ENCODE measurements around the gene DTNB. TPM values are rescaled to one million over a fixed set of nuclear protein-coding genes. Genes with fewer than 3 reads are reported as not detected.
"Not testable (repeated sequence)": the region's sequence is repeated elsewhere in the genome, so short reads cannot be mapped to it uniquely, and the experiment has no call there.

The DTNB gene
- total RNA-seq, 1 donor from 2014 or later, result 12.0 TPM

GRCh38 chr2:25541378-25541777, 132.0 kb downstream of the DTNB start:
- H3K27ac Mint-ChIP-seq (ENCODE audit: unreplicated experiment), result no peak overlapping the region

GRCh38 chr2:25539136-25539535, 134.2 kb downstream of the DTNB start:
- H3K9me3 Mint-ChIP-seq (ENCODE audit: unreplicated experiment), result no peaks in the 10 kb centered on the region
- no peak overlapping the region for H3K4me3 Mint-ChIP-seq (ENCODE audit: unreplicated experiment)
- peaks cover 6% of the 10 kb centered on the region for H3K36me3 Mint-ChIP-seq (ENCODE audit: low read depth, unreplicated experiment)
- H3K27me3 Mint-ChIP-seq (ENCODE audit: unreplicated experiment), result no peaks in the 10 kb centered on the region
- TF ChIP-seq CTCF (IDR thresholded peaks at IDR 0.05; ENCODE audit: unreplicated experiment), result no peak
- no peak overlapping the region for H3K27ac Mint-ChIP-seq (ENCODE audit: unreplicated experiment)
- no peak for DNase-seq (ENCODE audit: low spot score)
- peaks cover 3% of the 10 kb centered on the region for H3K4me1 Mint-ChIP-seq (ENCODE audit: unreplicated experiment)

More at GRCh38 chr2:25541378-25541777, 132.0 kb downstream of the DTNB start:
- H3K4me3 Mint-ChIP-seq (ENCODE audit: unreplicated experiment), result no peak overlapping the region
- H3K27me3 Mint-ChIP-seq (ENCODE audit: unreplicated experiment), result no peaks in the 10 kb centered on the region
- no peaks in the 10 kb centered on the region for H3K9me3 Mint-ChIP-seq (ENCODE audit: unreplicated experiment)
- TF ChIP-seq CTCF (IDR thresholded peaks at IDR 0.05; ENCODE audit: unreplicated experiment), result no peak
- peaks cover 3% of the 10 kb centered on the region for H3K4me1 Mint-ChIP-seq (ENCODE audit: unreplicated experiment)
- peaks cover 4% of the 10 kb centered on the region for H3K36me3 Mint-ChIP-seq (ENCODE audit: low read depth, unreplicated experiment)
- DNase-seq (ENCODE audit: low spot score), result no peak

GRCh38 chr2:25537526-25537925, 135.9 kb downstream of the DTNB start:
- Mint-ChIP-seq H3K27me3 (ENCODE audit: unreplicated experiment) (no peaks in the 10 kb centered on the region), H3K27ac (ENCODE audit: unreplicated experiment) (no peak overlapping the region), H3K4me3 (ENCODE audit: unreplicated experiment) (no peak overlapping the region), H3K9me3 (ENCODE audit: unreplicated experiment) (no peaks in the 10 kb centered on the region), H3K36me3 (ENCODE audit: low read depth, unreplicated experiment) (peaks cover 7% of the 10 kb centered on the region), H3K4me1 (ENCODE audit: unreplicated experiment) (peaks cover 3% of the 10 kb centered on the region)
- no peak for TF ChIP-seq CTCF (IDR thresholded peaks at IDR 0.05; ENCODE audit: unreplicated experiment)
- DNase-seq (ENCODE audit: low spot score), result no peak

GRCh38 chr2:25535411-25536289, 137.7 kb downstream of the DTNB start:
- not testable (repeated sequence) for H3K27ac Mint-ChIP-seq (ENCODE audit: unreplicated experiment); H3K36me3 Mint-ChIP-seq (ENCODE audit: low read depth, unreplicated experiment); DNase-seq (ENCODE audit: low spot score); H3K4me3 Mint-ChIP-seq (ENCODE audit: unreplicated experiment); H3K4me1 Mint-ChIP-seq (ENCODE audit: unreplicated experiment); H3K9me3 Mint-ChIP-seq (ENCODE audit: unreplicated experiment); H3K27me3 Mint-ChIP-seq (ENCODE audit: unreplicated experiment)

- not testable (repeated sequence) for H3K4me3 Mint-ChIP-seq (ENCODE audit: unreplicated experiment); DNase-seq (ENCODE audit: low spot score); H3K27me3 Mint-ChIP-seq (ENCODE audit: unreplicated experiment); H3K4me1 Mint-ChIP-seq (ENCODE audit: unreplicated experiment); H3K27ac Mint-ChIP-seq (ENCODE audit: unreplicated experiment); H3K9me3 Mint-ChIP-seq (ENCODE audit: unreplicated experiment); H3K36me3 Mint-ChIP-seq (ENCODE audit: low read depth, unreplicated experiment)
Measured at GRCh38 chr2:25534937-25535336, 138.4 kb downstream of the DTNB start.

GRCh38 chr2:25534455-25534854, 138.9 kb downstream of the DTNB start:
- no peaks in the 10 kb centered on the region for H3K27me3 Mint-ChIP-seq (ENCODE audit: unreplicated experiment)
- H3K4me1 Mint-ChIP-seq (ENCODE audit: unreplicated experiment), result peaks cover 3% of the 10 kb centered on the region
- TF ChIP-seq CTCF (IDR thresholded peaks at IDR 0.05; ENCODE audit: unreplicated experiment), result no peak
- H3K36me3 Mint-ChIP-seq (ENCODE audit: low read depth, unreplicated experiment), result peaks cover 7% of the 10 kb centered on the region
- H3K4me3 Mint-ChIP-seq (ENCODE audit: unreplicated experiment), result no peak overlapping the region
- no peak for DNase-seq (ENCODE audit: low spot score)
- H3K27ac Mint-ChIP-seq (ENCODE audit: unreplicated experiment), result no peak overlapping the region
- no peaks in the 10 kb centered on the region for H3K9me3 Mint-ChIP-seq (ENCODE audit: unreplicated experiment)

- not testable (repeated sequence) for H3K4me1 Mint-ChIP-seq (ENCODE audit: unreplicated experiment)
Measured at GRCh38 chr2:25533771-25534170, 139.6 kb downstream of the DTNB start.

More at GRCh38 chr2:25533771-25534170, 139.6 kb downstream of the DTNB start:
- H3K36me3 Mint-ChIP-seq (ENCODE audit: low read depth, unreplicated experiment); H3K4me3 Mint-ChIP-seq (ENCODE audit: unreplicated experiment); DNase-seq (ENCODE audit: low spot score); H3K9me3 Mint-ChIP-seq (ENCODE audit: unreplicated experiment); H3K27ac Mint-ChIP-seq (ENCODE audit: unreplicated experiment); H3K27me3 Mint-ChIP-seq (ENCODE audit: unreplicated experiment): not testable (repeated sequence)

Data from endothelial cell (in vitro differentiated cells).